ENCODE measurements around the gene LRCH3. TPM values are rescaled to one million over a fixed set of nuclear protein-coding genes. Genes with fewer than 3 reads are reported as not detected.

LRCH3 gene
- total RNA-seq, 4 donors from 2014 or later, result 15.0 to 197 (median 23.2) TPM

- no peaks in the 10 kb centered on the region for H3K9me3 ChIP-seq
- intact Hi-C loops (cut with DNase I), result no loop called here
- H3K27ac ChIP-seq, result no peak overlapping the region
- DNase-seq, result no peak
- no peak overlapping the region for H3K4me3 ChIP-seq
- H3K36me3 ChIP-seq, result peaks cover 0 to 23% (median 0%) of the 10 kb centered on the region in 3 donors
- H3K4me1 ChIP-seq, result no peaks in the 10 kb centered on the region
- TF ChIP-seq CTCF (IDR thresholded peaks at IDR 0.05) (no peak), POLR2A (IDR thresholded peaks at IDR 0.05) (no peak)
- H3K27me3 ChIP-seq, result no peaks in the 10 kb centered on the region
- 87 to 90% methylated on average over 15 of the region's 15 CpGs for WGBS, 2 donors
Measured at GRCh38 chr3:197936819-197937384, 145.8 kb downstream of the LRCH3 start.

Small RNA genes lying within 50 kb of the gene (small RNA-seq; reads per million reads assigned to genes)
- gene RNU6-858P, result 0 reads per million in 4 donors

Other genes starting within 250 kb of the LRCH3 start
- gene BDH1, start 235.3 kb upstream of the LRCH3 start, total RNA-seq, result 10 to 100 TPM; 44.4 to 60.6 (median 52.2) TPM
- 10 to 100 TPM; 26.9 to 44.3 (median 35.0) TPM for gene RUBCN, start 54.4 kb upstream of the LRCH3 start, total RNA-seq
- gene FYTTD1, start 41.4 kb upstream of the LRCH3 start, total RNA-seq, result 10 to 100 TPM; 46.4 to 62.0 (median 52.6) TPM
- gene RPL35A, start 158.9 kb downstream of the LRCH3 start, total RNA-seq, result 100 to 1,000 TPM; 495 to 880 (median 705) TPM
- gene LMLN, start 169.0 kb downstream of the LRCH3 start, total RNA-seq, result 1 to 10 TPM; 3.5 to 5.2 (median 4.4) TPM